ENCODE measurements around the gene RMRP.

The RMRP gene

GRCh38 chr9:35675732-35676392 is 18.0 kb upstream of the RMRP start:
- TF ChIP-seq CTCF (IDR thresholded peaks at IDR 0.05; ENCODE audit: low read depth, low read length, poor library complexity, severe bottlenecking) (no peak), EZH2phosphoT487 (IDR thresholded peaks at IDR 0.05; ENCODE audit: borderline replicate concordance, low read length) (no peak)
- Histone ChIP-seq H3K27me3 (ENCODE audit: control insufficient read depth, low read length) (peaks cover 6% of the 10 kb centered on the region; the same call in 1 of the 2 replicates), H3K4me3 (ENCODE audit: low read length) (no peak overlapping the region), H3K27ac (ENCODE audit: low read depth, low read length) (no peak overlapping the region), H3K4me2 (ENCODE audit: low read length) (no peak overlapping the region), H4K20me1 (ENCODE audit: control insufficient read depth, insufficient read depth, low read depth, low read length) (no peaks in the 10 kb centered on the region), H3K36me3 (ENCODE audit: control insufficient read depth, low read length) (no peaks in the 10 kb centered on the region), H3F3A (ENCODE audit: control insufficient read depth, insufficient read depth) (no peaks in the 10 kb centered on the region), H3K4me1 (ENCODE audit: control insufficient read depth, low read length) (peaks cover 12% of the 10 kb centered on the region), H3K79me2 (ENCODE audit: control insufficient read depth, low read length) (no peaks in the 10 kb centered on the region), H3K9me3 (ENCODE audit: control insufficient read depth, insufficient read depth, low read length) (no peaks in the 10 kb centered on the region), H3K9me2 (replicated peaks; ENCODE audit: control insufficient read depth, low read length) (no peaks in the 10 kb centered on the region)

GRCh38 chr9:35675204-35675603 is 17.4 kb upstream of the RMRP start:
- no peaks in the 10 kb centered on the region for H4K20me1 ChIP-seq (ENCODE audit: control insufficient read depth, insufficient read depth, low read depth, low read length)
- no peaks in the 10 kb centered on the region for H3K36me3 ChIP-seq (ENCODE audit: control insufficient read depth, low read length)

DNA sequence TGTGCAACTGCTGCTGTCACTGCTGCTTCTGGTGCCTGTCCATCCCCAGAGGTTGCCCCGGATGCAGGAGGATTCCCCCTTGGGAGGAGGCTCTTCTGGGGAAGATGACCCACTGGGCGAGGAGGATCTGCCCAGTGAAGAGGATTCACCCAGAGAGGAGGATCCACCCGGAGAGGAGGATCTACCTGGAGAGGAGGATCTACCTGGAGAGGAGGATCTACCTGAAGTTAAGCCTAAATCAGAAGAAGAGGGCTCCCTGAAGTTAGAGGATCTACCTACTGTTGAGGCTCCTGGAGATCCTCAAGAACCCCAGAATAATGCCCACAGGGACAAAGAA is 16.2 kb upstream of the RMRP start:
- no peak for TF ChIP-seq EZH2phosphoT487 (IDR thresholded peaks at IDR 0.05; ENCODE audit: borderline replicate concordance, low read length)
- TF ChIP-seq CTCF (IDR thresholded peaks at IDR 0.05; ENCODE audit: low read depth, low read length, poor library complexity, severe bottlenecking) = no peak
- Histone ChIP-seq H4K20me1 (ENCODE audit: control insufficient read depth, insufficient read depth, low read depth, low read length) (no peaks in the 10 kb centered on the region), H3K4me3 (ENCODE audit: low read length) (no peak overlapping the region), H3K36me3 (ENCODE audit: control insufficient read depth, low read length) (no peaks in the 10 kb centered on the region), H3F3A (ENCODE audit: control insufficient read depth, insufficient read depth) (no peaks in the 10 kb centered on the region), H3K79me2 (ENCODE audit: control insufficient read depth, low read length) (no peaks in the 10 kb centered on the region), H3K4me1 (ENCODE audit: control insufficient read depth, low read length) (no peaks in the 10 kb centered on the region), H3K27ac (ENCODE audit: low read depth, low read length) (no peak overlapping the region), H3K4me2 (ENCODE audit: low read length) (no peak overlapping the region), H3K27me3 (ENCODE audit: control insufficient read depth, low read length) (peaks cover 6% of the 10 kb centered on the region; the same call in 1 of the 2 replicates), H3K9me2 (replicated peaks; ENCODE audit: control insufficient read depth, low read length) (no peaks in the 10 kb centered on the region), H3K9me3 (ENCODE audit: control insufficient read depth, insufficient read depth, low read length) (no peaks in the 10 kb centered on the region)

More at GRCh38 chr9:35675204-35675603, 17.4 kb upstream of the RMRP start:
- Histone ChIP-seq H3K79me2 (ENCODE audit: control insufficient read depth, low read length) (no peaks in the 10 kb centered on the region), H3K9me2 (replicated peaks; ENCODE audit: control insufficient read depth, low read length) (no peaks in the 10 kb centered on the region), H3K9me3 (ENCODE audit: control insufficient read depth, insufficient read depth, low read length) (no peaks in the 10 kb centered on the region), H3K4me2 (ENCODE audit: low read length) (no peak overlapping the region), H3K27me3 (ENCODE audit: control insufficient read depth, low read length) (peaks cover 6% of the 10 kb centered on the region; the same call in 1 of the 2 replicates), H3F3A (ENCODE audit: control insufficient read depth, insufficient read depth) (no peaks in the 10 kb centered on the region), H3K27ac (ENCODE audit: low read depth, low read length) (no peak overlapping the region), H3K4me3 (ENCODE audit: low read length) (no peak overlapping the region), H3K4me1 (ENCODE audit: control insufficient read depth, low read length) (peaks cover 6% of the 10 kb centered on the region)
- no peak for TF ChIP-seq CTCF (IDR thresholded peaks at IDR 0.05; ENCODE audit: low read depth, low read length, poor library complexity, severe bottlenecking)
